Endothelial cell of umbilical vein (primary cell): ENCODE results near the gene ST8SIA2.

Experiments used
- TF ChIP-seq, protein P1 (sequence below), 2 donors: IDR thresholded peaks; 1 replicate in 1 of 2; 2 replicates in 1 of 2; pipeline ENCODE4 v1.5.1; 2011; ENCODE audit warnings: low read length in 2 of 2, mild to moderate bottlenecking in 2 of 2, moderate library complexity in 2 of 2, control low read depth in 1 of 2, inconsistent platforms in 1 of 2, low read depth in 1 of 2; ENCODE audit not compliant: insufficient read depth in 1 of 2; ENCODE audit errors: extremely low read depth in 1 of 2
- TF ChIP-seq, protein P2 (sequence below): IDR thresholded peaks from 2 replicates; pipeline ENCODE4 v1.6.1; 2011; ENCODE audit not compliant: insufficient read depth, insufficient read length

DNA sequence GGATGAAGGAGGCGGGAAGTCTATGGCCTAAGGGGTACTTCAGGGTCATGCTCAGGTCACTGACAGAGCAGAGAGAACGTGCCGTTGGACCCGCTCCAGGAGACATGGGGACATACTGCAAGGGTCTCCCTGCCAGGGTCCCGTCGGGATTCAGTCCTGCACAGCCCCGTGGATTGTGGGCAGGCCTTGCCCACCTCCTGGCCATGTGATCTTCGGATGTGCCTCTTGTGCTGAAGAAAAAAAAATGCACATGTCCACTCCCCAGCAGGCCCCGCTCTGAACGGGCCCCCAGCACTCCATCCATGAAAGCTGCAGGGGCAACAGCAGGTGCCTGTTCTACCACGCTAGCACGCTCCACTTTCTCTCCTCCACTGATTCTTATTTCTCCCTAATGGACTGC is 22.9 kb downstream of the ST8SIA2 start:
- TF ChIP-seq, protein P1, sequence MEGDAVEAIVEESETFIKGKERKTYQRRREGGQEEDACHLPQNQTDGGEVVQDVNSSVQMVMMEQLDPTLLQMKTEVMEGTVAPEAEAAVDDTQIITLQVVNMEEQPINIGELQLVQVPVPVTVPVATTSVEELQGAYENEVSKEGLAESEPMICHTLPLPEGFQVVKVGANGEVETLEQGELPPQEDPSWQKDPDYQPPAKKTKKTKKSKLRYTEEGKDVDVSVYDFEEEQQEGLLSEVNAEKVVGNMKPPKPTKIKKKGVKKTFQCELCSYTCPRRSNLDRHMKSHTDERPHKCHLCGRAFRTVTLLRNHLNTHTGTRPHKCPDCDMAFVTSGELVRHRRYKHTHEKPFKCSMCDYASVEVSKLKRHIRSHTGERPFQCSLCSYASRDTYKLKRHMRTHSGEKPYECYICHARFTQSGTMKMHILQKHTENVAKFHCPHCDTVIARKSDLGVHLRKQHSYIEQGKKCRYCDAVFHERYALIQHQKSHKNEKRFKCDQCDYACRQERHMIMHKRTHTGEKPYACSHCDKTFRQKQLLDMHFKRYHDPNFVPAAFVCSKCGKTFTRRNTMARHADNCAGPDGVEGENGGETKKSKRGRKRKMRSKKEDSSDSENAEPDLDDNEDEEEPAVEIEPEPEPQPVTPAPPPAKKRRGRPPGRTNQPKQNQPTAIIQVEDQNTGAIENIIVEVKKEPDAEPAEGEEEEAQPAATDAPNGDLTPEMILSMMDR (IDR thresholded peaks at IDR 0.05; ENCODE audit: extremely low read depth in 1 of 2, insufficient read depth in 1 of 2, low read depth in 1 of 2, low read length in 2 of 2), result no peak
- TF ChIP-seq, protein P2, sequence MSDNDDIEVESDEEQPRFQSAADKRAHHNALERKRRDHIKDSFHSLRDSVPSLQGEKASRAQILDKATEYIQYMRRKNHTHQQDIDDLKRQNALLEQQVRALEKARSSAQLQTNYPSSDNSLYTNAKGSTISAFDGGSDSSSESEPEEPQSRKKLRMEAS, result no peak
